GM19025 (cell line): ENCODE measurements around the gene TKTL1.
"Not testable (repeated sequence)": the region's sequence is repeated elsewhere in the genome, so short reads cannot be mapped to it uniquely, and the experiment has no call there.

ENCODE experiments used
- ATAC-seq: cut with Tn5 transposase; IDR thresholded peaks from one replicate; pipeline ENCODE4 v1.9.1; 2021; ENCODE audit warnings: mild to moderate bottlenecking, low read depth, moderate library complexity; ENCODE audit not compliant: unreplicated experiment

TKTL1 gene

GRCh38 chrX:154341399-154342298 is 46.1 kb downstream of the TKTL1 start:
- ATAC-seq: peak; percentile 66

- ATAC-seq: not testable (repeated sequence)
Observed at GRCh38 chrX:154343063-154343462, 47.5 kb downstream of the TKTL1 start.

DNA sequence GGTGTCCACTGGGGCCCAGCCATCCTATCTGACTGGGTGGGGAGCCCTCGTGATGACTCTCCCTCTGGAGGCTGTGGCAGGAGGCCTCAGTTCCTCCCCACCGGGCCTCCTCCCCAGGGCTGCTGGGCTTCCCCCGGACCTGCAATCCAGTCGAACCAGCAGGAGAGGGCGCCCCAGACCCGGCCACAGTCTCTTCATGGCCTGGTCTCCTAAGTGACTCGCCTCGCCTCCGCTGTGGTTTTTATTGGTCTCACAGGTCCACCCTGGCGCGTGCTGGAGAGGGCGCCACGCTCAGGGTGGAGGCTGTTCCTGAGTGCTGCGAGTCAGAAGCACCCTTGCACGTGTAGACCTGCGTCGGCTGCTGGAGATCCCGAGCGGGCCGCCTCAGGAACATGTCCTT is 48.0 kb downstream of the TKTL1 start:
- not testable (repeated sequence) for ATAC-seq

- no peak for ATAC-seq
Observed at GRCh38 chrX:154348114-154348531, 52.5 kb downstream of the TKTL1 start.

DNA sequence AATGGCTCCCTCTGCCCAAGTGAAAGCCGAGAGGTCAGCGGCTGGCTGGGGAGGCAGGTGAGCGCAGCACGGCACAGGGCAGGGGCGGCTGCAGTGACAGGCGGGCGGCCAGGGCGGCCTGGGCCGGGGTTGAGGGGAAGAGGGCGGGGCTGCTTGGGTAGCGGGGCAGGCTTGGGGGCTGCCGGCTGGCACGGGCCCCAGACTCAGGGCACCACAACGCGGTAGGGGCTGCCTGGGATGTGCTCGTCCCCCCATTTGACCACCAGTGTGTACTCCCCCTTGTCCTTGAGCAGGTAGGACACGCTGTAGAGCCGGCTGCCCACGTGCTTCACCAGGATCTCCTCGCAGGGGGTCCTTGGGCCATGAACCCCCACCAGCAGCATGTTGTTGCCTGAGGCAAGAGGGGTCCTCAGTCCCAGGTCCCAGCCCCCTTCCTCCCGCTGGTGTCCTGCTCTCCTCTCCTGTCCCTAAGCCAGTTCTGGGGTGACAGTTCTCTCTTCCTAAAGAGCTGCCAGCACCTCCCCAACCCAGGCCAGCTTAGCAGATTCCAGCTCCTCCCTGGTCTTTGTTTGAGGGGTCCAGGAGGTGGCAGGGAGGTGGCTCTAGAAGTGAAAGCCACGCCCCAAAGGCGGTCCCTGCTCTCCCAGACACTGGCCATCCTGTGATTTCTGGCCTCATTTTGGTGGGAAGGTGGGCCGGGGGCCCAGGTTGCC is 53.2 kb downstream of the TKTL1 start:
- no peak for ATAC-seq

GRCh38 chrX:154349359-154349935 is 53.9 kb downstream of the TKTL1 start:
- ATAC-seq: no peak

DNA sequence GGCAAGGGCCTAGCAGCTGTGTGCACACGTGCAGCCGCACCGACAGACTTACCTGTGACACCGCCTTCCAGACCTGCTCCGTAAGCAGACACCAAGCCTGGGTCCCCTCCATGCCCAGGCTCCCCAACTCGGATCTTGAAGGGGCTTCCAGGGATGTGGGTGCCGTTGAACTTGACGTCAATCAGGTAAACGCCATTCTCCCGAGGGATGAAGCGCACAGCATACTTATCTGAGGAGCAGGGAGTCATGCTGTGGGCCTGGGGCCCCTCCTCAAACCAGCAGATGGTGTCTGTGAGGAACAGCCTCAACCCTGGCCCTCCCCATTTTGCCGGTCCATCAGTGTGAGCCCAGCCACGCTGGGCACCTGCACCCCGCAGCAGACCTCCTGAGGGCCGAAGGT is 54.4 kb downstream of the TKTL1 start:
- no peak for ATAC-seq

- ATAC-seq: no peak
Observed at GRCh38 chrX:154350429-154351182, 55.0 kb downstream of the TKTL1 start.

DNA sequence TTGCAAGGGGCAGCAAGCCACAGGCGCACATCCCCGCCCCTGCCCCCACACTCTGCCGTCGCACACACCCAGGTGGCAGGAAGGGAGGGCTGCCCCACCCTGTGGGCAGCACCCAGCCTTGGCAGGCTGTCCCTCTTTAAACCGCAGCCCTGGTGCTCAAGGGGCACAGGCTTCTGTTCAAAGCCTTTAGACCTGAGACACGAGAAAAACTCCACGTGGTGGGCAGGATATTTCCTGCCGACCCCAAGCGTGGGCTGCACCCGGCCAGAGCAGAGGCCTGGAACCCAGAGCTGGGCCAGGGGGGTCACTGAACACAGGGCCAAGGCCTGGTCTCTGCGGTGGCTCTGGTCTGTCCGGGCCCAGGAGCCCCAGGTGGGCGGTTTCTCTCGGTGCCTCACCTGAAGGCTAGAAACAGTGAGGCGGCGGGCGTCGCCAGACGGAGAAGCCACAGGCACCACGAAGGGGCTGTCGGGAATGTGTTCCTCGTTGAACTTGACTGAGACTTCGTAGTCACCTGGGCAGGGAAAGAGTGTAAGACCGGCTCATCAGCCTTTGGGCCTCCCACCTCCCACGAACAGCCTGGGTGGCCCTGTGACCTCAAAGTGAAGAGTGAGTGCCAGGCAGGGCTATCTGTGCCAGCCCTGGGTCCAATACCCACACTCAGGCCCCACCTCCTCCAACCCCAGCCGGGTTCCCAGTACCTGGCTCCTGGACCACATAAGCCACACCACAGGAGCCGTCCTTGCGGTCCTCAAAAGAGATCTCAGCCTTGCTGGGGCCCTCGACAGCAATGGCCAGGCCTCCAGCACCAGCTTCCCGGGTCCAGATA is 55.8 kb downstream of the TKTL1 start:
- ATAC-seq: no peak

- no peak for ATAC-seq
Observed at GRCh38 chrX:154352012-154352401, 56.4 kb downstream of the TKTL1 start.

DNA sequence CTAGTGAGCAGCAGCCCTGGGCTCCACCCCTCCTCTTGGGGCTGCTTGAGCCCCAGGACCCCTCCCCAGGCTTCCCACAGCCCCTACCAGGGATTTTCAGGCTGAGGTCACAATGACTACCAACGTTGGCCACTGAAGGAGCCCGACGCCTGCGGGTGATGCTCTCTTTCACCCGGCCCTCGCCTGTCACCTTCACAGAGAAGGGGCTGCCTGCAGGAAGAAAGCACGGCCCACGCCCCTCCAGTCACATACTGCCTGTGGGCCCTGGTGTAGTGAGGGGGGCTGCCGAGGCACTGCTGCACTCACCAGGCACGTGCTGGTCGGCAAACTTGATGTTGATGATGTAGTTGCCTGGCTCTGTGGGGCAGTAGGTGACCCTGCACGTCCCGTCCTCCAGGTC is 56.9 kb downstream of the TKTL1 start:
- ATAC-seq: no peak

GRCh38 chrX:154353172-154353843 is 57.7 kb downstream of the TKTL1 start:
- ATAC-seq: no peak

DNA sequence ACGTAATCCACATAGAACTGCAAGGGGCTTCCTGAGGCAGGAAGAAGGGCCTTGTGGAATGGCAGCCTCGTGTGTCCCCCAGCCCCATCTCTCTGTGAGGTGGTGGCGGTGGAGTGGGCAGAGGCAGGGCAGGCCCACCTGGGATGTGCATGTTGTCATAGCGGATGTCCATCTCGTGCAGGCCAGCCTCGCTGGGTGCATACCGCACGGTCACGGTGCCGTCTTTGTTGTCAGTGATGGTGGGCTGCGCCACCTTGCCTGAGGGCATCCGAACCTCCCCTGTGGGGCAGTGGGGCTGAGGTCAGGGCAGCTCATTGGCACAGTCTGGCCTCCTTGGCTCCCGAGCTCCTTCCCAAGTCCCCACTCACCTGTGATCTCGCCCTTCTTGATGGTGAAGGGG is 58.4 kb downstream of the TKTL1 start:
- ATAC-seq: no peak

- ATAC-seq: no peak
Observed at GRCh38 chrX:154354516-154354915, 58.9 kb downstream of the TKTL1 start.

DNA sequence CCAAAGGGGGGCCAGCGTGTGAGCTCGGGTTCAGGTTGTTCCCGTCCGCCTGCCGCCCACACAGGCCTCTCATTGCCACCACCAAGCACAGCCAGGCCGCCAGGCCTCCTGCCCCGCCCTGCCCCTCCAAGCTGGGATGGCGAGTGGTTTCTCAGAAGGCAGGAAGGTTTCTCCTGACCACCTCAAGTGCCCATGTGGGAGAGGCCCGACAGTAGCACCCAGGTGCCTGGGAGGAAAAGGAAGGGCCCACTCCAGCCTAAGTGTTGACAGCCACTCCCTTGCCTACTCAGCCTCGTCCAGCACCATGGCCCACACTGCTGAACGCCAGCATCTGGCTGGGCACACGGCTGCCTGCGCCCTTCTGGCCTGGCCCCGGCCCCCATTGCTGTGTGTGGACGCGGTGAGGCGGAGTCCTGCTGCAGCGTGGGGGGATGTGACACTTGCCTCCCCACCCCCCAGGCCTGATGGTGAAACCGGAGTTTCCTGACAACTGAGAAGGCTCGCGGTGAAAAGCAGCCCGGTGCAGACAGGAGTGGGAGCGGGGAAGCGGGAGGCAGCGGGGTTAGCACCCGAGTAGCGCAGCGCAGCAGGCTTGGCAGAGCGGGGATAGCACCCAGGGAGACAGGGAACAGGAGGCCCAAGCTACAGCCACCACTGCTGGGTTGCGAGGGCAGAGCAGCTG is 59.6 kb downstream of the TKTL1 start:
- no peak for ATAC-seq

GRCh38 chrX:154355776-154356140 is 60.2 kb downstream of the TKTL1 start:
- no peak for ATAC-seq

- no peak for ATAC-seq
Observed at GRCh38 chrX:154356596-154356995, 61.0 kb downstream of the TKTL1 start.

DNA sequence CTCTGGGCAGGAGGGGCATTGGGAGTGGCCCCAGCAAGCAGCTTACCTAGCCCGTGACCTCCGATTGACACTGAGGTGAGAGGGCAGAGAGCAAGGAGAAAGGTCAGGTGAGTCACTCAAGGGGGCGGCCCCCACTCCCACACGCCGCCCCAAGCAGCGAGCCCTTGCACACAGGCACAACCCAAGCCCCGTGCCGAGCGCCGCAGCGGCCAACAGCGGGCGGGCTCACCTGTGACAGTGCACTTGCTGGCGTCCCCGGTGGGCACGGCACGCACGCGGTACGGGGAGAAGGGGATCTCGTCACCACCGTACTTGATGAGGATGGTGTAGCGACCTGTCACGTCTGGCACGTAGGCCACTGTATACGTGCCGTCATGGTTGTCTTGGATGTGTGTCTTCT is 61.6 kb downstream of the TKTL1 start:
- ATAC-seq: no peak

- no peak for ATAC-seq
Observed at GRCh38 chrX:154358011-154358410, 62.4 kb downstream of the TKTL1 start.
